Adipocyte (in vitro differentiated cells): ENCODE data around the gene PARD3B.

Experiments used
- DNase-seq: peaks from one replicate; pipeline ENCODE4 v3.0.0-alpha.2; 2015; ENCODE audit warnings: low read depth
- H3K27me3 ChIP-seq: replicated peaks from 2 replicates; pipeline ENCODE4 v1.7.0; 2013; ENCODE audit warnings: mild to moderate bottlenecking, low read length, moderate library complexity; ENCODE audit not compliant: control insufficient read depth, insufficient read depth
- H3K36me3 ChIP-seq: 2 replicates; pipeline ENCODE4 v1.7.0; 2013; ENCODE audit warnings: low read length, mild to moderate bottlenecking, moderate library complexity; ENCODE audit not compliant: control insufficient read depth, insufficient read depth, severe bottlenecking
- H3K4me1 ChIP-seq: 2 replicates; pipeline ENCODE4 v1.7.0; 2013; ENCODE audit warnings: mild to moderate bottlenecking, low read length, moderate library complexity; ENCODE audit not compliant: control insufficient read depth, insufficient read depth
- H3K4me3 ChIP-seq: 2 replicates; pipeline ENCODE4 v1.7.0; 2013; ENCODE audit warnings: mild to moderate bottlenecking, low read length, moderate library complexity
- H3K9ac ChIP-seq: 2 replicates; pipeline ENCODE4 v1.7.0; 2013; ENCODE audit warnings: mild to moderate bottlenecking, low read length, moderate library complexity
- H3K9me3 ChIP-seq: 2 replicates; pipeline ENCODE4 v1.7.0; 2013; ENCODE audit warnings: mild to moderate bottlenecking, low read length, moderate library complexity; ENCODE audit not compliant: control insufficient read depth

The PARD3B gene

DNA sequence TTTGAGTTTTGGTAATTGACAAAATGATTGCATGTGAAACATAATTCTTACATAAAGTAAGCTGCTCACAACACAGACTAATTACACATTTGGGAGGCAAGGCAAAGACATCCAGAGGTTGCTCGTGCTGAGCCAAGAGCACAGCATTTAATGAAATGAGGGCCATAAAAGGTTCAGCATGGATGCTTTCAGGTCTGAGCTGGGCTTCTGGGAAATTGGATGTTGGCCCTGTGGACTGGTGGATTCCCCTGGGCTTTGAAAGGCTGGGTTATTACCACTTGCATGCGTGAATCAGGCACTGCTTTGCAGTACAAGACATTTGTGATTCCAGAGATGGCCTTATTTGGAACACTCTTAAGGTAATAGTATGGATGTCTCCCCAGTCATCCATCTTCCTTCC, 603.5 kb downstream of the PARD3B start:
- DNase-seq = no peak
- Histone ChIP-seq H3K36me3 (no peaks in the 10 kb centered on the region), H3K4me1 (no peaks in the 10 kb centered on the region), H3K4me3 (no peak overlapping the region), H3K27me3 (no peaks in the 10 kb centered on the region), H3K9me3 (no peaks in the 10 kb centered on the region), H3K9ac (no peak overlapping the region)

DNA sequence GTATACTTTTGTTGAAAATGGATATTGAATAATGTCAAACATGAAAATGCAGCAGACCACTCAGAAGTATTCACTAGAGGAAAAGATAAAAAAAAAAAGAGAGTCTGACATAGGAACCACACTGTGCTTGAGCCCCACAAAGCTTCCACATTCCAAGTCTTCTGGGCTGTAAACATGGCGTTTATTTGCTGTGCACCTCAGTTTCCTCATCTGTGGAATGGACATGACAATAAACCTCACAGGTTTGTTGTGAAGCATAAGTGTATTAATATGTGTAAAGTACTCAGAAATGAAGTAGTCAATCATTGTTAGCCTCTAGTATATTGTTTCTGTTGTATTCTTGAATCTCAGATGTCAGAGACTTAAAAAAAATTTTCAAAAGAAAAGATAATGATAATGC, 611.2 kb downstream of the PARD3B start:
- DNase-seq = no peak
- Histone ChIP-seq H3K4me1 (no peaks in the 10 kb centered on the region), H3K9me3 (no peaks in the 10 kb centered on the region), H3K4me3 (no peak overlapping the region), H3K27me3 (no peaks in the 10 kb centered on the region), H3K36me3 (peaks cover 20% of the 10 kb centered on the region), H3K9ac (no peak overlapping the region)

DNA sequence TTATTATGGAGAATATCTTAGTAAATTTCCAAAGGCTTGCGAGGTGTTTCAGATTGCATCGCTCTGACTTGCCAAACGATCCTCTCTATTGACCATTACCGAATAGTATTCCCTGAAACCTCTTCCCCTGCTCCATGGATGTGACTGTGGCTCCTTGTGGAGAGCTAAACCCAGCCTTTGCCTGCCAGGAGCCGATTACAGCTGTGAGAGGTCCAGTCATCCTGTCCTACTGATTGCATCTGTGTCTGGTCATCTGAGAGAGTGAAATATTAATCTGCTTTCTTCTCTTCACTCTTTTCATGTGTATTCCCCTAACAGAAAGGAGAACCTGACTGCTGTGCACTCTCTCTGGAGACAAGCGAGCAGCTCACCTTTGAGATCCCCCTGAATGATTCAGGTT, 613.1 kb downstream of the PARD3B start:
- DNase-seq = no peak
- H3K4me3 ChIP-seq = no peak overlapping the region
- H3K36me3 ChIP-seq = peaks cover 20% of the 10 kb centered on the region
- peaks cover 2% of the 10 kb centered on the region for H3K4me1 ChIP-seq
- H3K27me3 ChIP-seq = no peaks in the 10 kb centered on the region
- no peak overlapping the region for H3K9ac ChIP-seq
- H3K9me3 ChIP-seq = no peaks in the 10 kb centered on the region

- Histone ChIP-seq H3K36me3 (peaks cover 20% of the 10 kb centered on the region), H3K27me3 (no peaks in the 10 kb centered on the region), H3K4me1 (peaks cover 4% of the 10 kb centered on the region), H3K4me3 (no peak overlapping the region), H3K9me3 (no peaks in the 10 kb centered on the region), H3K9ac (no peak overlapping the region)
- DNase-seq = no peak
Measured at GRCh38 chr2:205161156-205161839, 616.0 kb downstream of the PARD3B start.

DNA sequence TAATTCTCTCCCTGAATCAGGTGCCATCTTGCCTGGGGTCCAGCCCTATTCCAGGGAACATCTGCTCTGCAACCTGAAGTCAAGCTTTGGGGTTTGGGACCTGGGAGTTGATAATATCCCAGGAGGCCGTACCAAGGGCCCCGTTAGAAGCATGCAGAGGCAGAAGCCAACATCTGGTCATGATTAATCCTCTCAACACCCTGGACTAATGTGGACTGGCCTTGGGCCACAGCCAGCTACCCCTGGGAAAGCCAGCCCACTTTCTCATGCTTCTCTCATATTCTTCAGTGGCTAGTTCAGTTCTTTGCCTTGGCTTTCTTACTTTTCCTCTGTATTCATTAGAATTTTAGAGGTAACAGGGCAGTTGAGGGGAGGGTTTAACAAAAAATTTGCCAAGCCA, 621.5 kb downstream of the PARD3B start:
- Histone ChIP-seq H3K4me1 (peaks cover 4% of the 10 kb centered on the region), H3K9me3 (no peaks in the 10 kb centered on the region), H3K4me3 (no peak overlapping the region), H3K27me3 (no peaks in the 10 kb centered on the region), H3K36me3 (no peaks in the 10 kb centered on the region), H3K9ac (no peak overlapping the region)
- DNase-seq = no peak

- H3K27me3 ChIP-seq = no peaks in the 10 kb centered on the region
- no peak for DNase-seq
- H3K36me3 ChIP-seq = peaks cover 4% of the 10 kb centered on the region
- no peaks in the 10 kb centered on the region for H3K9me3 ChIP-seq
- H3K4me1 ChIP-seq = no peaks in the 10 kb centered on the region
- no peak overlapping the region for H3K9ac ChIP-seq
- H3K4me3 ChIP-seq = no peak overlapping the region
Measured at GRCh38 chr2:205169012-205169411, 623.7 kb downstream of the PARD3B start.

DNA sequence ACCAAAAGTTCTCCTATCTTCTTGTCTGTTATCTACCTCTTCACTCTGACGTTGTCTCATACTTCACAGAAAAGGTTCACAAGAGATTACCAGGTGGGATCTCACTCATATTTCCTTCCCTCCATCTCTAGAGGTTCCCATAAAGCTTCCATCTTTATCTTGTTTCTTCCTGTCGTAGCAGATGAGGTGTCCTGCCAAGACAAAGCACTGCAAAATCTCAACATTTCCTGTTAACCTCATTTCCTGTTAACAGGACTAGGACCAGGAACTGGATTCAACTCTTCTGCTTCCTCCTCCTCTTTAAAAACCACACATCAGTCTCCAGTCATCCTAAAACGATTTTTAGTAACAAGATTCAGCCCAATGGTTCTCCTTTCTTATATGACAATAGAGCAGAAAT, 624.2 kb downstream of the PARD3B start:
- no peak overlapping the region for H3K9ac ChIP-seq

DNA sequence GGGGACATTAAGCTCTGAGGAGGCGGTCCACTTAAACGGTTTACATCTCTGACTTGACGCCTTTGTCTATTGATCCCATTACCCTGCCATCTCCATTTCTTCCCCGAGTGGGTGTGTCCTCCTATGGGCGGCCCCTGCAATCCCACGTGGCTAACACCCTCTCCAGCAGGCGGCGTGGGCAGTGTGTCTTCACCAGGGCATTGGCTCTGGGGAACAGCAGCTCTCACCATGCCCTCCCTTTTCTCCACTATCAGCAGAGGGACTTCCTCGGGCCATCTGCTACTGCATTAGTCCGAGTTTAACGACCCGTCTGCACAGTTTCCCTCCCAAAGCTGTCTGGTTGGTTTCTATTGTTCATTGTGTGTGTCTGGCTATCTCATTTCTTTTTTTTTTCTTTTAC, 625.1 kb downstream of the PARD3B start:
- Histone ChIP-seq H3K9me3 (no peaks in the 10 kb centered on the region), H3K9ac (no peak overlapping the region), H3K4me1 (no peaks in the 10 kb centered on the region), H3K36me3 (peaks cover 4% of the 10 kb centered on the region), H3K4me3 (no peak overlapping the region), H3K27me3 (no peaks in the 10 kb centered on the region)
- no peak for DNase-seq

More for the DNA sequence above, 624.2 kb downstream of the PARD3B start:
- Histone ChIP-seq H3K4me1 (no peaks in the 10 kb centered on the region), H3K4me3 (no peak overlapping the region), H3K27me3 (no peaks in the 10 kb centered on the region), H3K36me3 (peaks cover 4% of the 10 kb centered on the region), H3K9me3 (no peaks in the 10 kb centered on the region)
- DNase-seq = no peak

GRCh38 chr2:205171261-205171940, 626.1 kb downstream of the PARD3B start:
- no peaks in the 10 kb centered on the region for H3K9me3 ChIP-seq
- no peaks in the 10 kb centered on the region for H3K27me3 ChIP-seq
- no peak for DNase-seq
- H3K4me1 ChIP-seq = no peaks in the 10 kb centered on the region
- no peak overlapping the region for H3K4me3 ChIP-seq
- H3K9ac ChIP-seq = no peak overlapping the region
- H3K36me3 ChIP-seq = peaks cover 4% of the 10 kb centered on the region

- Histone ChIP-seq H3K36me3 (peaks cover 10% of the 10 kb centered on the region), H3K9me3 (no peaks in the 10 kb centered on the region), H3K9ac (no peak overlapping the region), H3K4me1 (no peaks in the 10 kb centered on the region), H3K4me3 (no peak overlapping the region), H3K27me3 (no peaks in the 10 kb centered on the region)
- no peak for DNase-seq
Measured at GRCh38 chr2:205175831-205176230, 630.6 kb downstream of the PARD3B start.

- no peak overlapping the region for H3K4me3 ChIP-seq
- peaks cover 10% of the 10 kb centered on the region for H3K36me3 ChIP-seq
- H3K27me3 ChIP-seq = no peaks in the 10 kb centered on the region
- H3K4me1 ChIP-seq = no peaks in the 10 kb centered on the region
- no peaks in the 10 kb centered on the region for H3K9me3 ChIP-seq
- no peak for DNase-seq
- H3K9ac ChIP-seq = no peak overlapping the region
Measured at GRCh38 chr2:205176546-205176945, 631.3 kb downstream of the PARD3B start.
